GM23338 (cell line): Measurements from ENCODE around the gene CCDC68.

Source experiments
- CTCF ChIP-seq, 2 experiments: fragments of 200-600 bp in 1 of 2; sonication (generic) in 1 of 2; conservative IDR thresholded peaks; 2 replicates each; pipeline versions ENCODE4 v1.5.1 to v1.6.1; 2016 to 2017; ENCODE audit warnings: antibody characterized with exemption in 2 of 2, low read depth in 2 of 2, mild to moderate bottlenecking in 2 of 2, moderate library complexity in 1 of 2
- EZH2phosphoT487 ChIP-seq: fragments of 200-600 bp; sonication (generic); IDR thresholded peaks from one replicate; pipeline ENCODE4 v1.8.1; 2018; ENCODE audit warnings: antibody characterized with exemption; ENCODE audit not compliant: unreplicated experiment

- no peak for TF ChIP-seq CTCF (conservative IDR thresholded peaks at IDR 0.05; ENCODE audit: low read depth in 2 of 2)
- no peak for TF ChIP-seq EZH2phosphoT487
Observed at GRCh38 chr18:55000529-55000928, 41.3 kb upstream of the CCDC68 start.
